A673 (cell line): ENCODE data around the gene STRAP. TPM values are rescaled to one million over a fixed set of nuclear protein-coding genes. Genes with fewer than 3 reads are reported as not detected.

Experiments used
- total RNA-seq: library from RNA; stranded (reverse); gene quantifications from 2 replicates; pipeline ENCODE4 v1.2.3, GENCODE V29; 2021

STRAP gene
- total RNA-seq, 1 experiment from 2014 or later = 247 TPM

Other genes with a start within 250 kb of the STRAP start
- gene EPS8, start 93.0 kb upstream of the STRAP start, total RNA-seq = 14.0 and 16.3 TPM in 2 replicates
- gene DERA, start 28.9 kb downstream of the STRAP start, total RNA-seq = 43.7 and 53.0 TPM in 2 replicates